ENCODE data around the gene VEGFA.

GRCh38 chr6:43724354-43724753, 45.7 kb upstream of the VEGFA start:
- no peak for TF ChIP-seq EZH2 (IDR thresholded peaks at IDR 0.05; ENCODE audit: borderline replicate concordance, low read depth, low read length, poor library complexity, severe bottlenecking)
- no peak for TF ChIP-seq CTCF (conservative IDR thresholded peaks at IDR 0.05; ENCODE audit: low read depth, low read length)

Data from A673 (cell line).